ENCODE measurements around the gene PARVG.

Gene PARVG

DNA sequence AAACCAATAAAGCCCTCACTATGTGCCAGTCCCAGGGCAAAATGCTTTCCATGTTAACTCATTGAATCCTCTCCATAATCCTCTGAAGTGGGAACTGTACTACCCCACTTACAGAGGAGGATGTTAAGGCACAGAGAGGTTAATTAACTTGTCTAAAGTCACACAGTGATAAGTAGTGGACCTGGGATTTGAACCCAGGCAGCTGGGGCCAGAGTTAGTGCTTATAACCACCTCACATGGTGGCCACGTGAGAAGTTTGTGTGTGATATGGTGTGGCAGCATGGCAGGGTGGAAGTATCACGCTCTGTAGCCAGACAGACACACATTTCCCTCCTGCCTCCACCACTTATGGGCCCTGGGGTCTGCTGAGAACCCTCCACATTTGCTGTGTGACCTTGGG lies 16.5 kb downstream of the PARVG start:
- DNase-seq: no peak

- no peak for DNase-seq
Measured at GRCh38 chr22:44199164-44199563, 18.4 kb downstream of the PARVG start.

DNA sequence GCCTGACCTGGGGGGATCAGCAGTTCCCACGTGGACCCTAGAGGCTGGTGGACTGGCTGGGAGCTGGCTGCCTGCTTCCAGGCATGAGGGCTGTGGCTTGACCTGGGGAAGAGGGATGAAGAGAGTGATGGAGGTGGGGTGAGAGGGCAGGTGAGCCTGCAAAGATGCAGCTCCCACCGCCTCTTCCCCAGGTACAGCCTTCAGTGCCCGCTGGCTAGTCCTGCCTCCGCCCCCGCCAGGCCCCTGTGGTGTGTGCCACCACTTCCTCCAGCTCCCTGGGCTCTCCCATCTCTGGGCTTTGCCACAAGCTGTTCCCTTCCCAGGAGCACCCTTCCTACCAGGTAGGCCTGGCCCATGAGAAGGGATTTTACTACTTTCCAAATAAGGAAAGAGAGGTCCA lies 19.1 kb downstream of the PARVG start:
- DNase-seq: no peak

DNA sequence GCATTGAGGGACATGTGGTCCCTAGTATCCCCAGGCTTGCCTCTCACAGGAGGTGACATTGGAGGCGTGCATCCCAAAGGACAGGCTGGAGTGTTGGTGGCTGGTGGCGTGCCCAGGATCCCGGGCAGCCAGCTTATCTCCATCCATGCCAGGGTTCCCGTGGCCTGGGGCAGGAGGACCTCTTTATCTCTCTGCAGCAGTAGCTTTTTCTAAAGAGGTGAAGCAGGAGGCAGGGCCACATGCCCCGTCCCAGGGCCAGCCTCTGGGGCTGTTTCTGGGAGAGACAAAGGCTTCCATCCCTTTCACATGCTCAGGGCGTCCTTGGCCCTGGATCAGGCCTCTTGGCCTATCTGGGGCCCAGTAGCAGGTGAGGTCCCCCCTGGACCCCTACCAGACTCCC lies 19.7 kb downstream of the PARVG start:
- DNase-seq: no peak

- DNase-seq: no peak
Measured at GRCh38 chr22:44200855-44201550, 20.3 kb downstream of the PARVG start.

- DNase-seq: no peak
Measured at GRCh38 chr22:44201665-44202064, 20.9 kb downstream of the PARVG start.

GRCh38 chr22:44202261-44202789 lies 21.6 kb downstream of the PARVG start:
- DNase-seq: no peak

DNA sequence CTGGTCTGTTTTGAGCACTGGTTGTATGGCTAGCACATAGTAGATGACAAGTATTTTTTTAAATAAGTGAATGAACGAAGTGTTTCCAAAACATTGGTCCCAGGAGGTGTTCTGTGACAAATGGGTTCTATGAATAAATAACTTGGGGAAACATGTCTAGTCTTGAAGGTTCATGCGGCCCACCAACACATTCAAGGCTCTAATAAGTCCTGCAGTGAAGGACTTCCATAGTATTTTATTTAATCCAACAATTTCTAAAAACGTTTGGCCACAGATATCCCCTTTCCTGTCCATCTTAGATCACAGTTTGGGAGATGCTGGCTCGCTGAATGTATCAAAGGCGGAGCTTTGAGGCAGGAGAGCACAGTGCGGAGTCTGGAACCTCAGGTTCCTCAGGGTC lies 22.5 kb downstream of the PARVG start:
- no peak for DNase-seq

DNA sequence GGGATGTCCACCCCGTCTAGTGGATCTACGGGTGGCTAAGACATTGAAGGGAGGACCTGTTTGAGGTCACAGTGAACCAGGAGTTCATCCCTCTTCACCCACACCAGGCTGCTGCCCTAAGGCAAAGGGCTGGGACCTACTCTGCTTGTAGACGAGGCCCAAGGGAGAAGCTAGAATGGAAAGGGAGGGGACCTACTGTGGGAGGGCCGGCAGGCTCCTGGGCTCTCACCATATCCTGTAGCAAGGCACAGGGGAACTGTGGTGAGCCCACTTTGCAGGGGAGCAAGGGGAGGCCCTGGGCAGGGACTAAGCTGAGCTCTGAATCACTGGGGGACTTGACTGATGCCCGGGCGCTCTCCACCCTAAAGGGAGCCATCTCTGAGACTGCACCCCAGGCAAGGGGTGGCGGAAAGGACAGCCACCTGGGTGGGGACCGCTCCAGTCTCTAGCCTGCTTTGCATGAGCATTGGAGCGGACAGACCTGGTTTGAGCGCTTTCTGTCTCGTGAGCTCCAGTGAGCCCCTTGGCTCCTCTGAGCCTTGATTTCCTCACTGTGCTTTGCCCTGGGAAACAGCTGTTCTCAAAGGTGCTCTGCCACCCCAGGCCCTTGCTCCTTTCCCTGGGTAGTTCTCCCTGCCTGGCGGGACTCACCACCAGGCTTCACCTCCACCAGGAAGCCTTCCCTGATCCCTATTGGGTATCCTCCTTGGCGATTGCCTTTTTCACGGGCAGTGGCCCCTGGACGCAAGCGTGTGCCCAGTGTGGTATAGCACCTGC lies 24.2 kb downstream of the PARVG start:
- no peak for DNase-seq

GRCh38 chr22:44205516-44206329 lies 25.0 kb downstream of the PARVG start:
- no peak for DNase-seq

- no peak for DNase-seq
Measured at GRCh38 chr22:44206330-44206645, 25.6 kb downstream of the PARVG start.

- DNase-seq: no peak
Measured at GRCh38 chr22:44206696-44207095, 26.0 kb downstream of the PARVG start.

- DNase-seq: no peak
Measured at GRCh38 chr22:44207173-44207980, 26.7 kb downstream of the PARVG start.

DNA sequence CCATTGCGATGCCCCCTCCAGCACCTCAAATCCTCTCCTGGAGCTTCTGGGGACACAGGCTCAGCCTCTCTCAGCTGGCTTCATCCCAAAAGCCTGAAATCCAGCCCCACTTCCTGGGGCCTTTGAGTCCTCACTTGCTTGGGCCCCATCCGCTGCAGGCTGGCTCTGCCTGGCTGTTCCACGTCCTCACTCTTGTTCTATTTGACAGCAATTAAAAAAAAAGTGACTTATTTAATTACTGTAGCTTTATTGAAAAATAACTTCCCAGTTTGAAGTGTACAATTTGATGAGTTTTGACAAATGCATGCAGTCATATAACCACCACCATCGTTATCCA lies 27.2 kb downstream of the PARVG start:
- DNase-seq: no peak

DNA sequence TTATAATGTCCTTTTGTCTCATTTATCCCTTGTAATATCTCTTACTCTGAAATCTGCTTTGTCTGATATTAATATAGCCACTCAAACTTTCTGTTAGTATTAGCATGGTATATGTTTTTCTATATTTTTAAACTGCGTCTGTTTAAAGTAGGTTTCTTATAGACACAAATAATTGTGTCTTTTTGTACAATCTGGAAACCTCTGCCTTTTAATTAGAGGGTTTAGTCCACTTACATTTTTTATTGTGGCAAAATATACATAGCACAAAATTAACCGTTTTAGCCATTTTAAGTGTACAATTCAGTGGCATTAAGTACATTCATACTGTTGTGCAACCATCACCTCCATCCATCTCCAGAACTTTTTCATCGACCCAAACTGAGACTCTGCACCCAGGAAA lies 28.6 kb downstream of the PARVG start:
- DNase-seq: no peak

DNA sequence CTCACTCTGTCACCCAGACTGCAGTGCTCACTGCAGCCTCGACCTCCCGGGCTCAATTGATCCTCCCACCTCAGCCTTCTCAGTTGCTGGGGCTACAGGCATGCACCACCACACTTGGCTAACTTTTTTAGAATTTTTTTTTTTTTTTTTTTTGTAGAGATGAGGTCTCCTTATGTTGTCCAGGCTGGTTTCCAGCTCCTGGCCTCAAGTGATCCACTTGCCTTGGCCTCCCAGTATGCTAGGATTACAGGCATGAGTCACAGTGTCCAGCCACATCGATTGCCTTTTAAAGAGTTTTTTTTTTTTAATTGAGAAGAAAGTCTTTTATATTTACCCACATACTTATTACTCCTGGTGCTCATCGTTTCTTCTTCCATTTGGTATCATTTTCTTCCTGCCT lies 30.0 kb downstream of the PARVG start:
- no peak for DNase-seq

- DNase-seq: no peak
Measured at GRCh38 chr22:44211256-44211945, 30.7 kb downstream of the PARVG start.

GRCh38 chr22:44211946-44212930 lies 31.5 kb downstream of the PARVG start:
- DNase-seq: no peak

- no peak for DNase-seq
Measured at GRCh38 chr22:44212936-44213335, 32.2 kb downstream of the PARVG start.

- DNase-seq: no peak
Measured at GRCh38 chr22:44213489-44214043, 32.8 kb downstream of the PARVG start.

- no peak for DNase-seq
Measured at GRCh38 chr22:44214187-44214586, 33.5 kb downstream of the PARVG start.
